Putamen (tissue), 1 donor: ENCODE results near the gene PHACTR3.
A peak's percentile ranks its signal among the peaks of the same experiment; 100 is the strongest.

ENCODE experiments used
- DNase-seq: peaks from one replicate; pipeline ENCODE4 v3.0.0-alpha.2; 2016; ENCODE audit warnings: low spot score

PHACTR3 gene

DNA sequence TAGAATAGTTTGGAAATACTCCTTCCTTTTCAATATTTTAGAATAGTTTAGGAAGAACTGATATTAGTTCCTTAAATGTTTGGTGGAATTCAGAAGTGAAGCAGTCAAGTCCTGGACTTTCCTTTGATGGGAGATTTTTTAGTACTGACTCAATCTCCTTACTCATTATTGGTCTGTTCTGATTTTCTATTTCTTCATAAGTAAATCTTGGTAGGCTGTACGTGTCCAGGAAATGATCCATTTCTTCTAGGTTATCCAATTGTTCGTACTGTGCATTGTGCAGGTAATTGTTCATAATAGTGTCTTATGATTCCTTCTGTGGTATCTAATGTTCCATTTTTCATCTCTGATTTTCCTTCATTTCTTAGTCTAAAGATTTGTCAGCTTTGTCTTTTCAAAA, 190.2 kb downstream of the PHACTR3 start:
- no peak for DNase-seq

GRCh38 chr20:59800309-59800708, 196.0 kb downstream of the PHACTR3 start:
- no peak for DNase-seq

DNA sequence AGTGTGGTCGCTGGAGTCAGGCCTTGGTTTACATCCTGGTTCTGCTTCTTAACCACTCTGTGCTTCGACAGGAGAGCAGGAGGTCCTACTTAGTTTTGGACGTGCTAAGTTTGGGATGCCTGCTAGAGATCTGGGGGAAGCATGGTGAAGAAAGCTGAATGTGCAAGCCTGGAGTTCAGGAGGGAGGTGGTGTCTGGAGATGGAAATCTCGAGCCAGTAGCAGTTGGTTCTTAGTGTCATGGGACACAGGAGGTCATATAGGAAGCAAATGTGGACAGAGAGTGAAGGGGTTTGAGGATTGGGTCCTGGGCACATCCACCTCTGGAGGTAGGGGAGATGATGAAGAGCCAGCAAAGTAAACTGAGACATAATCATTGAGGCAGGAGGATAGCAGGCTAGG, 197.7 kb downstream of the PHACTR3 start:
- DNase-seq = no peak

DNA sequence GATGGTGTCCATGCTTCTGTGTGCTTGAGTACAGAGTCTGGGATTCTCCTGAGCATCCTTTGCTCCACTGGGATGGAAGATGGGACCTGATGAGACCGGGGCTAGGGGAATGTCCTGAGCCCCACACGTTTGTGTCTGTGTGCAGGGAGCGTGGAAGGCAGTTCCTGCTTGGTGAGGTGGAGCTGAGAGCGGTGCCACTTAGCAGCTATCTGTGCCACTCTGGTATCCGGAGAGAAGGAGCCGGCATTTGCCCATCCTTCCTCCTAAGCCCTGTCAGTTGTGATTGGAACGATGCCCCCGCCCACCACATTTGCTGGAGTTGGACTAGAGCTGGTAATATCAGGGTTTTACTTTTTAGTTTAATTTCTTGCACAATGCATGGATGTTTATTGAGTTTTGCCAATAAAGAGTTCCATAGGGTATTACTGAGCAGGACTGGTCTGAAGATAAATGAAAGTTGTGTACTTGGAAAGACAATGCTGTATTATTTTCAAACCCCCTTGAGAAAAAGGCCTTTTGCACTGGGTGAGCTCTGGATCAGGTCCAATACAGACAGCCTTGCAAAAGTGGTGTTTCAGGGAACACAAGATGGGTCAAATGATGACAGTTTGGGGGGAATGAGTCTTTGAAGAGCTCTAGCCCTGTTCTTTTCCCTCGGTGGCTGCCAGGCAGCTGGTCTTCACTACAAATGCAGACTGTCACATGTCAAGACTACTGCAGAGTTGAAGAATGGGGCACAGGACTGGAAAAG, 198.3 kb downstream of the PHACTR3 start:
- peak; percentile 62 for DNase-seq

GRCh38 chr20:59804347-59804746, 200.0 kb downstream of the PHACTR3 start:
- no peak for DNase-seq

- no peak for DNase-seq
Observed at GRCh38 chr20:59804871-59805665, 200.7 kb downstream of the PHACTR3 start.

- no peak for DNase-seq
Observed at GRCh38 chr20:59805786-59806577, 201.6 kb downstream of the PHACTR3 start.

DNA sequence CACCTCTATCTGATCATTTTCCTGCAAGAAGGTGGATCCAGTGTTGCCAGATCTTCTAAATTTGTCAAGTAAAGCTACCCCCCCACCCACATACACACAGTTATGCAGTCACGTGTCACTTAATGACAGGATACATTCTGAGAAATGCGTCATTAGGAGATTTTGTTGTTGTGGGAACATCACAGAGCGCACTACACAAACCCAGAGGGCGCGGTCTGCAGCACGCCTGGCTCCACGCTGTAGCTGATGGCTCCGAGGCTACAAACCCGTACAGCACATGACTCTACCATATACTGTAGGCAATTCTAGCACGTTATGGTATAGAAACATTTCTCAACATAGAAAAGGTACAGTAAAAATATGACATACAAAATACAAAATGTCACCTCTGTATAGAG, 202.2 kb downstream of the PHACTR3 start:
- DNase-seq = no peak

- no peak for DNase-seq
Observed at GRCh38 chr20:59807909-59808728, 203.8 kb downstream of the PHACTR3 start.

DNA sequence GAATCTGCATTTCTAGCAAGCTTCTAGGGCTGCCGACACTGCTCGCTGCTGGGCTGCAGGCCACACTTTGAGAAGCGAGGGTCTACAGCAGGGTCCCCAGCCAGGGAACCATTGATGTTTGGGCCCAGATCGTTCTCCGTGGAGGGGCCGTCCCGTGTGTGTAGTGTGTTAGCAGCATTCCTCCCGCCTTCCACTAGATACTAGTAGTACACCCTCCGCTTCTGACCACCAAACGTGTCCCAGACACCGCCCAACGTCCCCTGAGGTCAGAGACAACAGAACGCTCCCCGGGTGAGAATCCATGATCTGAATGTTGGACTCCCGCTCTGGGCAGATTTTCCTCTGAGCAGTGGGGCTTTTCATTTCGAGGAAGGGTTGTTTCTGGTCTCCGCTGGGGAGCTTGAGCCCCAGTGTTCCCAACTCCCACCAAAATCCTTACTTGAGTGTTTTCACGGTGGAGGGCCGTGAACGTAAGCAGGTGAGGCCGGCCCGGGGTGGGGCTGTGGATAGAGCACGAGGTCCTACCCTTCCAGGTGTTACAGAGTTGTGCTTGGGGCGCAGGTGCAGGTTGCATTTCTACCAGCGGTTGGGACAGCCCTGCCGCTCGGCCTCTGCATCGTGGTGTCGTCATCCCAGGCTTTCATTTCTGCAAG, 204.5 kb downstream of the PHACTR3 start:
- no peak for DNase-seq

- no peak for DNase-seq
Observed at GRCh38 chr20:59809630-59810448, 205.5 kb downstream of the PHACTR3 start.

GRCh38 chr20:59810449-59811187, 206.3 kb downstream of the PHACTR3 start:
- no peak for DNase-seq

DNA sequence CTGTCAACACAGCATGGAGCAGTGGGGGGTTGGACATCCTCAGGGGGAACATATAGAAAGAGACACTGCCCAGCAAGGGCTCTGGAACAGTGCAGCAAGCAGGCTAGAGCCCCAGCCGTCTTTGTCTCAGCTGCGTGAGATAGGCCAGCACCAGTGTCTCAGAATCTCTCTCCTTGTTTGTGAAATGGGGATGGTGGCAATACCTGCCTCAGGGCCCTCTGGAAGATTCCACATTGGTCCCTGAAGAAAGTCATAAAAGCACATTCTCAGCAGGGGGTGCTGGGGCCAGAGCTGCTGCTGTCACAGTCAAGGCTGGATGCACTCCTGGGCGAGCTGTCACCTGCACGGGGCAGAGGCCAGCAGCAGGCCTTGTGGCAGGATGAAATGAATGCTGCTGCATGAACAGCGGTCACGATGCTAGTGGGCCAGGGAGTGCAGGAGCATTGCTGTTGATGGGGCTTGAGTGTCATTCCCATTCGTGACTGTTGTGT, 207.4 kb downstream of the PHACTR3 start:
- no peak for DNase-seq

DNA sequence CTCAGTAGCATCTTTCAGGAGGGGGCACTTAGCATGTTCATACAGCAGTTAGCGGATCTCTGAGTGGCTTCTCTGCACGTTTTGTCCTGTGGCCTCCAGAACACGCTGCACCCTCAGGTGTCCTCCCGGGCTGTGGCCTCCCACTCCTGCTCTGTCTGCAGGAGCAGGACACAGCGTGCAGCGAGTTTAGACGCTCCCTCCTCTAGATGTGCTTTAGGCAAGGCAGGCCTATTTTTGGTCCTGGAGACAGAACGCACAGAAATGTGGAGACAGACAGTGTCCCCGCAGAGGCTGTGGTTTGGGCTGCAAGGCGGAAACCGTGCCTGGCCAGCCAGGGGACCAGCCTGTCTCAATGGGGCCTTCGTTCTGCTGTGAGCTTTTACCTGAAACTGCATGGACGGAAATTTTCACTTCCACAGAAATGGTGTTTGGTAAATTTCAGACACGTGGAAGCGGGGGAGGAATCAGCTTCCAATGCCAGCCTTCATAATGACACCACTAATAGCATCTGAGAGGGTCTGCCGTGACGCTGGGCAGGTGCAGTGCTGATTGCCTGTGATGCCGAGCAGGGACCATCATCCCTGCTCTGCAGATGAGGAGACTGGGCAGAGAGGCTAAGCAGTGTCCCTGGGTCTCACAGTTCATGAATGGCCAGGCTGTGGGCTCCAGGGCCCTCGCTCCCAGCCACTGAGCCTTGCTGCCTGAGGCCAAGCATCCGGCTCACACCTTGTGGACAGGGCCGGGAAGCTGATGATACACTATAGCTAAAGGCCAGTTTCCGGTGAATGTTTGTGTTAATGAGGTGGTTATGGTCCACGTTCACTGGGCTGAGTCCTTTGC, 208.2 kb downstream of the PHACTR3 start:
- no peak for DNase-seq

- DNase-seq = no peak
Observed at GRCh38 chr20:59813126-59813947, 209.0 kb downstream of the PHACTR3 start.

DNA sequence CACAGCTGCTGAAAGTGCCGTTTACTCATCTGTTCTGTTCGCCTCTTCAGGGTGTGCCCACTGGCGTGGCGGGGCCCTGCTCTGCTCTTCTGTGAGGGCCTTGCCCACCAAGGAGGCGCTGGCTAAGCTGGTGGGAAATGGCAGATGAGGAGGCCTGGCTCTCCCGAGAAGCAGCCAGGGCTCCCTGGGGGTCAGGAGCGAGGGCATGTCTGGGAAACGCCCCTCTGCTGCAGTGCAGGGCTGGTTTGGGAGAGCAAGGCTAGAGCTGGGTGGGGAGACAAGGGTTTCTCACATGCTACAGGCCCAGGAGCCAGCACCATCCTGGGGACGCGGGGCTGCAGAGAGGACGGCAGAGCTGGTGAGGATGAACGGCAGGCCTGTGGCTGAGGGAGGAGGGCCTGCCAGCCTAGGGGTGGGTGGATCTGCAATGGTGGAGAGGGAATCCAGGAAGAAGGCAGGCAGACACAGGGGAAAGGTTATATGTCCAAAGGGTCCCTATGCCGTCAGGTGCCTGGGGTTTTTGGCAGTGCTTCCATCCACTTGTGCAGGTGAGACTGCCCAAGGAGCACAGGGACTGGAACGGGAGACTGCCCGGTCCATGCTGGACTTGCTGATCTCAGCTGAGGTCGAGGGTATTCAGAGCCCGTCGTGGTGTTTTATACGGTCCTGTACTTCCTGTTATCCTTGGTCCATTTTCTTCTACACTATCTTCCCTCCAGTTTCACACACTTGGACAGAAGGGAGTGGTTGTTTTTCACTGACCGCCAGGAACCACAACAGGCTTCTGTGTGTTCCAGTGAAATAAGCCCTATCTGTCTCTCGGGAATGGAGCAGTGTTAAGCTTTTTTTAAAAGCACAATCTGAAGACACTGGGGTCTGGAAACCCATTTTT, 209.9 kb downstream of the PHACTR3 start:
- DNase-seq = no peak
